A673 (cell line): Measurements from ENCODE around the gene HMGXB3.

Experiments used
- CTCF ChIP-seq: fragments of 300-800, 200-600 bp; sonication (generic); conservative IDR thresholded peaks from 2 replicates; pipeline ENCODE4 v1.5.1; 2017; ENCODE audit warnings: low read depth, mild to moderate bottlenecking, antibody characterized with exemption, low read length, moderate library complexity, mixed read lengths
- EZH2 ChIP-seq: fragments of 200-600 bp; sonication (generic); IDR thresholded peaks from 2 replicates; pipeline ENCODE4 v1.6.1; 2017; ENCODE audit warnings: borderline replicate concordance, low read depth, mild to moderate bottlenecking, mixed read lengths, antibody characterized with exemption, low read length; ENCODE audit not compliant: poor library complexity, severe bottlenecking

DNA sequence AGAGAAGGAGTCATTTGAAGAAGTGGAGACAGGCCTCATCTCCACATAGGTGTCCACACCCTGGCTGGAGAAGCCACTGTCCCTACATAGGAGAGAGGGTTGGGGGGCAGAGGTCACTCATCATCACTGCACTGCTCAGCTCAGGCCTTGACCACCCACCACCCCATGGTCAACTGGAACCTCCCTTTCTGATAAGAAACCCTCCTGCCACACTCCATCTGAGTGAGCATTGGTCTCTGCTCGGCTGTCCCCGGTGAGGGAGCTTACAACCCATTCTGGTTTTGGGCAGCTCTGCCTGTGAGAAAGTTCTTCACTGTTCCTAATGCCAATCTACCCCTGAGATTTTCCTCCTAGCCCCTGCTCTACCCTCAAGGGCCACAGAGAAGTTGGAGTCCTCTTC is 57.0 kb downstream of the HMGXB3 start:
- TF ChIP-seq CTCF: no peak
- no peak for TF ChIP-seq EZH2
